ENCODE data around the gene S100A4. TPM values are rescaled to one million over a fixed set of nuclear protein-coding genes. Genes with fewer than 3 reads are reported as not detected.

Gene S100A4
- total RNA-seq, 2 experiments from 2014 or later = 109 to 118 TPM

DNA sequence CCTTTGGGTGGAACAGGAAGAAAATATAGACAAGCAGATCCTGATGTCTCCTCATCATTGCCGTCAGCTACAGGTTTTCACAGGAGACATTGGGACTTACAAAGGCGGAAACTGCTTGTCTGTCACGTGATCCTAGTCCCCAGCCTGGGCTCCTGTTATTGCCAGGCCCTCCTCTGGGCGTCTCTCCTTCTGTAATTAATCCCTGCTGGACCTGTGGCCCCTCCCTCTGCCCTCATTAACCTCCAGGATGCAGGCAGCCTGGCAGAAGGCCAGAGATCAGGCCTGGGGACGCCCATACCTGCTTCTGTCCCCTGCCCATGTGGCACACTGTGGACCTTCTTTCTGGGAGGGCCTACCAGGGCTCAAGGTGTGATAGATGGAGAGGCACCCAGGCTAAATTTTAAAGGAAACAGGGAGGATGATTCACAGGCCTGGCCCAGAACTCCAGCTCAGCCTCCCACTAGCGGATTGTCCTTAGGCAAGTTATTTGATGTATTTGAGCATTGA, 7.2 kb downstream of the S100A4 start:
- DNase-seq = no peak
- ATAC-seq = no peak
- POLR2A ChIA-PET = interaction anchor here (7.9 kb wide), 1 partner anchor 32 kb away, joined by 80 read pairs; no protein-coding TSS in a partner anchor
- peaks cover 75% of the 10 kb centered on the region for H3K4me1 Mint-ChIP-seq (ENCODE audit: low read depth)
- peak overlapping the region; percentile 27 for H3K27ac Mint-ChIP-seq
- H3K9me3 Mint-ChIP-seq = no peaks in the 10 kb centered on the region
- H3K27me3 Mint-ChIP-seq = no peaks in the 10 kb centered on the region
- H3K4me3 Mint-ChIP-seq = no peak overlapping the region
- intact Hi-C loops (cut with micrococcal nuclease) = no loop called here
- TF ChIP-seq, protein P1, sequence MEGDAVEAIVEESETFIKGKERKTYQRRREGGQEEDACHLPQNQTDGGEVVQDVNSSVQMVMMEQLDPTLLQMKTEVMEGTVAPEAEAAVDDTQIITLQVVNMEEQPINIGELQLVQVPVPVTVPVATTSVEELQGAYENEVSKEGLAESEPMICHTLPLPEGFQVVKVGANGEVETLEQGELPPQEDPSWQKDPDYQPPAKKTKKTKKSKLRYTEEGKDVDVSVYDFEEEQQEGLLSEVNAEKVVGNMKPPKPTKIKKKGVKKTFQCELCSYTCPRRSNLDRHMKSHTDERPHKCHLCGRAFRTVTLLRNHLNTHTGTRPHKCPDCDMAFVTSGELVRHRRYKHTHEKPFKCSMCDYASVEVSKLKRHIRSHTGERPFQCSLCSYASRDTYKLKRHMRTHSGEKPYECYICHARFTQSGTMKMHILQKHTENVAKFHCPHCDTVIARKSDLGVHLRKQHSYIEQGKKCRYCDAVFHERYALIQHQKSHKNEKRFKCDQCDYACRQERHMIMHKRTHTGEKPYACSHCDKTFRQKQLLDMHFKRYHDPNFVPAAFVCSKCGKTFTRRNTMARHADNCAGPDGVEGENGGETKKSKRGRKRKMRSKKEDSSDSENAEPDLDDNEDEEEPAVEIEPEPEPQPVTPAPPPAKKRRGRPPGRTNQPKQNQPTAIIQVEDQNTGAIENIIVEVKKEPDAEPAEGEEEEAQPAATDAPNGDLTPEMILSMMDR (IDR thresholded peaks at IDR 0.05) = no peak
- CTCF ChIA-PET = interaction anchor here (1.6 to 3.7 kb wide), 2 partner anchors 28 to 96 kb away, joined by 3 to 13 read pairs; partner anchors contain the start of gene CHTOP
- peaks cover 24% of the 10 kb centered on the region for H3K36me3 Mint-ChIP-seq (ENCODE audit: low read depth)

DNA sequence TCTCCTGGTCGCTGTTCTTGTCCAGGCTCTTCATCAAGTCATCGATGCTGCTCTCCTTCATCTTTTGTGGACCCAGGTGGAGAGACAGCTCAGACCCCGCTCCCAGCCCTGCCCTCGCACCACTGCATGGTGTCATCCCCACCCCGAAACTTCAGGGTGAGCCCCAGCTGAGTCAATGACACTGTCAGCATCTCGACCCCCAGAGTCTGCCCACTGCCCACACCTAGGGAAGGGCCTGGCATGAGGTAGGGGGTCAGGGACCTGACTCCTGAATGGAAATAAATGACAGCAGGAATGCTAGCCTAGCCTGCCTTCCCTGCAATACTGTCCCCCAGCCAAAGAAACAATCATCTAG, 8.3 kb downstream of the S100A4 start:
- Mint-ChIP-seq H3K4me1 (ENCODE audit: low read depth) (peaks cover 75% of the 10 kb centered on the region), H3K4me3 (peak overlapping the region; percentile 95), H3K36me3 (ENCODE audit: low read depth) (peaks cover 17% of the 10 kb centered on the region), H3K27me3 (no peaks in the 10 kb centered on the region), H3K27ac (peak overlapping the region; percentile 98), H3K9me3 (no peaks in the 10 kb centered on the region)
- ChIA-PET POLR2A (interaction anchor here (1.3 to 7.9 kb wide), 4 partner anchors 9 to 97 kb away, joined by 3 to 97 read pairs (median 46); partner anchors contain the start of genes CHTOP, S100A3 and S100A4), CTCF (interaction anchor here (1.3 to 1.6 kb wide), 2 partner anchors 31 to 97 kb away, joined by 3 to 5 read pairs; partner anchors contain the start of gene CHTOP)
- TF ChIP-seq, protein P1 (IDR thresholded peaks at IDR 0.05) = no peak
- no peak for ATAC-seq
- DNase-seq = no peak
- intact Hi-C loops (cut with micrococcal nuclease) = no loop called here

DNA sequence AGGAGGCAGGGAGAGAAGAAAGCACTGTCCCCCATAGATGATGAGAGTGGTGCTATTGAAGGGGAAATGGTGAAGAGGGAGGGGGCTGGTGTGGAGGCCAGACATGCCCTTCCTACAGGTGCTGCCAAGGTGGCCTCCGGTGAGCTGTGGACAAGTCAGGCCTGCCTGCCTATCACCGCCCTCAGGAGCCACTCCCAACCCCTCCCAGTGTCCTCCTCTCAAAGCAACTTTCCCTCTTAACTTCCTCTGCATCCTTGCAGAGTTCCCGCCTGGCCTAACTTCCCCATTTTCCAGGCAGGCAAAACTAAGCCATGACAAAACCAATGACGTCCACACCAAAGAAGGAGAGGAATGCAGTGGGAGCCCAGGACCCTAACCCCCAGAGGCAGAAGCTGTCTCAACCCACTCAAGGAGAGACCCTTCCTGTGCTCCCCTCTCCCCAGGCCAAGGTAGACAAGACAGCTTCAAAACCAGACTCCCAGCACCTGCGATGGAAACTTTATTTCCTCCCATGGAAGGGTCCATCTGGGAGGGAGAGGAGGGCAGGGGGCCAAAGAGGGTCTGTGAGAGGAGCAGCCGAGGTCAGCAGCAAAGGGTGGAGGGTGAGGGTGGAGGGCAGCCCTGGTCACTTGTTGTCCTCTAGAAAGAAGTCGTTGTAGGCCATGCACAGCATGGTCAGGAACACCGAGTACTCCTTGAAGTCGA, 8.8 kb downstream of the S100A4 start:
- H3K27ac Mint-ChIP-seq = peak overlapping the region; percentile 98
- ChIA-PET POLR2A (interaction anchor here (1.3 to 7.9 kb wide), 5 partner anchors 9 to 98 kb away, joined by 3 to 97 read pairs (median 11); partner anchors contain the start of genes CHTOP, S100A3 and S100A4), CTCF (interaction anchor here (1.3 to 2.5 kb wide), 4 partner anchors 30 to 97 kb away, joined by 3 to 8 read pairs (median 4); partner anchors contain the start of gene CHTOP)
- H3K4me3 Mint-ChIP-seq = peak overlapping the region; percentile 95
- ATAC-seq (no peak), DNase-seq (no peak)
- peaks cover 17% of the 10 kb centered on the region for H3K36me3 Mint-ChIP-seq (ENCODE audit: low read depth)
- no peaks in the 10 kb centered on the region for H3K9me3 Mint-ChIP-seq
- peaks cover 74% of the 10 kb centered on the region for H3K4me1 Mint-ChIP-seq (ENCODE audit: low read depth)
- intact Hi-C loops (cut with micrococcal nuclease) = no loop called here
- TF ChIP-seq, protein P1 (IDR thresholded peaks at IDR 0.05) = no peak
- no peaks in the 10 kb centered on the region for H3K27me3 Mint-ChIP-seq

DNA sequence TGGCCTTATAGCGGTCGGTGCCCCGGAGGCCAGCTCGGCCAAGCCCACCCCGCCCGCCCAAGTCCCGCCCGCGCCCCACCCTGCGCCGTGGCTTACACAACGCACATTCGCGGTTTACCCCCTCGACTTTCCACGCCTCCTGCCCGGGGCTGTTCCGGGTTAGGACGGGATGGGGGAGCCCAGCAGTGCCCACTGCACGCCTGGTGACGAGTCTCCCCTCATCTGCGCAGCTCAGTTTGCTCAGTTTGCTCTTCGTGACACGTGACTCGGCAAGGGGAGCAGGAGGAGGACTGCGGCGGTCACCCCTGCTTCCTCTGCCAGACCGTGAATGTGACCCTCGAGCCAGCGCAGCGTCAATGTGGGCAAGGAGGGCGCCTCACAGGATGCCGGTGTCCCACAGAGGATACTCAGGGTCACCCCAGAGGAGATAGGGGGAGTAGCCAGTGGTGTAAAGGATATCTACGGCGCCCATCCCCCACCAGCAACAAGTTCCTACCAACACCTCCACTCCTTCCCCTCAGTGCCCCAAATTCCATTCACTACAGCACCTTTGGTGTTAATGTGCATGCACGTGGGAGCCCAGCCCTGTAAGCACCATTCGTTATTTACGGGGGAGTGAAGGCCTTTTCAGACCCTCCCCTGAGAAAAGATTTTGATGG, 9.5 kb downstream of the S100A4 start:
- Mint-ChIP-seq H3K27me3 (no peaks in the 10 kb centered on the region), H3K27ac (peak overlapping the region; percentile 98), H3K4me3 (peak overlapping the region; percentile 95), H3K9me3 (no peaks in the 10 kb centered on the region), H3K4me1 (ENCODE audit: low read depth) (peaks cover 74% of the 10 kb centered on the region), H3K36me3 (ENCODE audit: low read depth) (peaks cover 17% of the 10 kb centered on the region)
- ChIA-PET CTCF (interaction anchor here (0.8 to 5.5 kb wide), 9 partner anchors 9 to 98 kb away, joined by 4 to 191 read pairs (median 8); partner anchors contain the start of genes CHTOP and S100A4), POLR2A (interaction anchor here (0.7 to 7.9 kb wide), 12 partner anchors 10 to 386 kb away, joined by 3 to 97 read pairs (median 4); partner anchors contain the start of genes CHTOP, S100A3 and S100A4)
- peak; percentile 73 for ATAC-seq
- intact Hi-C loops (cut with micrococcal nuclease) = no loop called here
- TF ChIP-seq, protein P1 (IDR thresholded peaks at IDR 0.05) = no peak
- peak; percentile 89 for DNase-seq

Measured in activated CD8-positive, alpha-beta T cell treated with anti-CD3 and anti-CD28 coated beads for 36 hours (primary cell).